ENCODE measurements around the gene ST3GAL2. TPM values are rescaled to one million over a fixed set of nuclear protein-coding genes. Genes with fewer than 3 reads are reported as not detected.

ST3GAL2 gene
- total and polyA plus RNA-seq, 2 donors (not counting 1 experiment from before 2014, with no cell fraction given): 18.2 to 71.3 TPM

GRCh38 chr16:70380919-70381603, 57.8 kb downstream of the ST3GAL2 start:
- CTCF ChIA-PET: interaction anchor here (0.7 to 2.9 kb wide), 19 partner anchors 10 to 144 kb away, joined by 3 to 28 read pairs (median 4); partner anchors contain the start of genes COG4, EXOSC6, FCSK and SF3B3
- H3K9ac ChIP-seq (ENCODE audit: low read length): peak overlapping the region; percentile 80

More at GRCh38 chr16:70380919-70381603, 57.8 kb downstream of the ST3GAL2 start:
- Mint-ChIP-seq H3K4me1 (peaks cover 8% of the 10 kb centered on the region), H3K9me3 (ENCODE audit: insufficient read depth) (no peaks in the 10 kb centered on the region), H3K27ac (peak overlapping the region; percentile 95), H3K27me3 (no peaks in the 10 kb centered on the region), H3K4me3 (peak overlapping the region; percentile 97)
- WGBS (ENCODE audit: insufficient coverage): under 1% methylated on average over 51 of the region's 52 CpGs
- peaks cover 18 to 25% of the 10 kb centered on the region in 2 donors for H3K4me1 ChIP-seq (ENCODE audit: control insufficient read depth in 2 of 2, insufficient read depth in 2 of 2, low read length in 2 of 2)
- H3K4me3 ChIP-seq (ENCODE audit: control extremely low read depth in 1 of 5, extremely low read depth in 1 of 5, insufficient read depth in 1 of 5, low read depth in 2 of 5, low read length in 4 of 5): peak overlapping the region; percentile 58 to 89 (median 74)
- H3K4me2 ChIP-seq (replicated peaks; ENCODE audit: low read depth, low read length, poor library complexity, severe bottlenecking): peak overlapping the region; percentile 98
- H3K27me3 ChIP-seq (replicated peaks in 1 of 4; ENCODE audit: control extremely low read depth in 1 of 4, control insufficient read depth in 3 of 4, insufficient read depth in 4 of 4, low read length in 3 of 4): no peaks in the 10 kb centered on the region
- TF ChIP-seq EZH2 (IDR thresholded peaks at IDR 0.05; ENCODE audit: borderline replicate concordance, insufficient read depth, low read depth, low read length, poor library complexity, severe bottlenecking): no peak
- no peak for TF ChIP-seq CTCF (IDR thresholded peaks at IDR 0.05)
- POLR2A ChIA-PET: interaction anchor here (0.5 to 2.8 kb wide), 18 partner anchors 12 to 751 kb away, joined by 3 to 25 read pairs (median 5); partner anchors contain the start of genes COG4, DDX19A, FCSK and SF3B3
- H3K27ac ChIP-seq (ENCODE audit: low read length in 2 of 2): peak overlapping the region; percentile 64 to 81
- no peaks in the 10 kb centered on the region for H4K20me1 ChIP-seq (ENCODE audit: control insufficient read depth, insufficient read depth, low read length, poor library complexity, severe bottlenecking)
- peaks cover 0 to 3% (median 0%) of the 10 kb centered on the region in 3 donors for H3K9me3 ChIP-seq (ENCODE audit: control extremely low read depth in 1 of 3, control insufficient read depth in 2 of 3, insufficient read depth in 1 of 3, low read length in 2 of 3)
- DNase-seq (peak; percentile 96), ATAC-seq (ENCODE audit: low read depth) (peak; percentile 93)
- intact Hi-C loops (cut with micrococcal nuclease): loop anchor here (1.0 kb wide), 6 partner anchors 23 to 142 kb away; partner anchors contain the start of genes COG4, DDX19A, FCSK and SF3B3
- H3K36me3 ChIP-seq (replicated peaks in 1 of 2; ENCODE audit: control extremely low read depth in 1 of 2, control insufficient read depth in 1 of 2, extremely low read depth in 1 of 2, insufficient read depth in 2 of 2, low read length in 1 of 2): peaks cover 2 to 12% of the 10 kb centered on the region in 2 experiments
- H2AFZ ChIP-seq (ENCODE audit: insufficient read depth, low read depth, low read length, poor library complexity, severe bottlenecking): peak overlapping the region; percentile 94
- peaks cover 11% of the 10 kb centered on the region for H3K79me2 ChIP-seq (ENCODE audit: control insufficient read depth, insufficient read depth, low read length)

All from B cell (primary cell).